Measurements from ENCODE around the gene CDKN2AIP.

DNA sequence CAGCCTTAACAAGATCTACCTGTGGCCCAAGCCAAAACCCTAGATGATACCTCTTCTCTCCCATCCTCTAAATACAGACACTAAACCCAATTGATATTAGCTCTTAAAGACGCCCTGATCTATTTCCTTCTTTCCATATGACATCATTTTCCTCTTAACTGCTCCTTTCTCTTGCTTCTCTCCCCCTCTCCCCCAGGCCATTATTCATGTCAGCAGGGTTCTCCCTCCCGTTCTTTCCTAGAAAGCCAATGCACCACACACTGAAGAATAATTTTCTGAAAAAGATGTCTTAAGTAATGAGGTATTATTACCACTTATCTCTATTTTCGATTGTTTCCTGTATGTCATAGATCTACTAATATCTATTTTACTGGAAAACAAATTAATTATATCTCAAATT lies 50.7 kb downstream of the CDKN2AIP start:
- TF ChIP-seq, protein P1, sequence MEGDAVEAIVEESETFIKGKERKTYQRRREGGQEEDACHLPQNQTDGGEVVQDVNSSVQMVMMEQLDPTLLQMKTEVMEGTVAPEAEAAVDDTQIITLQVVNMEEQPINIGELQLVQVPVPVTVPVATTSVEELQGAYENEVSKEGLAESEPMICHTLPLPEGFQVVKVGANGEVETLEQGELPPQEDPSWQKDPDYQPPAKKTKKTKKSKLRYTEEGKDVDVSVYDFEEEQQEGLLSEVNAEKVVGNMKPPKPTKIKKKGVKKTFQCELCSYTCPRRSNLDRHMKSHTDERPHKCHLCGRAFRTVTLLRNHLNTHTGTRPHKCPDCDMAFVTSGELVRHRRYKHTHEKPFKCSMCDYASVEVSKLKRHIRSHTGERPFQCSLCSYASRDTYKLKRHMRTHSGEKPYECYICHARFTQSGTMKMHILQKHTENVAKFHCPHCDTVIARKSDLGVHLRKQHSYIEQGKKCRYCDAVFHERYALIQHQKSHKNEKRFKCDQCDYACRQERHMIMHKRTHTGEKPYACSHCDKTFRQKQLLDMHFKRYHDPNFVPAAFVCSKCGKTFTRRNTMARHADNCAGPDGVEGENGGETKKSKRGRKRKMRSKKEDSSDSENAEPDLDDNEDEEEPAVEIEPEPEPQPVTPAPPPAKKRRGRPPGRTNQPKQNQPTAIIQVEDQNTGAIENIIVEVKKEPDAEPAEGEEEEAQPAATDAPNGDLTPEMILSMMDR (IDR thresholded peaks at IDR 0.05; ENCODE audit: poor library complexity) = no peak
- TF ChIP-seq EZH2 (IDR thresholded peaks at IDR 0.05; ENCODE audit: borderline replicate concordance) = no peak
